ENCODE measurements around the gene PRDM9. TPM values are rescaled to one million over a fixed set of nuclear protein-coding genes. Genes with fewer than 3 reads are reported as not detected.
"Not testable (repeated sequence)": the region's sequence is repeated elsewhere in the genome, so short reads cannot be mapped to it uniquely, and the experiment has no call there.

PRDM9 gene
- total and polyA plus RNA-seq, 9 of the 15 experiments (the other 6 are each of a cell fraction or from before 2014, with no cell fraction given) = 0.03 to 1.2 (median 0.47) TPM

- ATAC-seq; H2AFZ ChIP-seq (ENCODE audit: low read depth, low read length); CTCF ChIA-PET (ENCODE audit: low intra/inter-chr PET ratio); H3K27me3 ChIP-seq (ENCODE audit: control insufficient read depth in 2 of 2, insufficient read depth in 2 of 2, low read length in 2 of 2); H3K9me1 ChIP-seq (ENCODE audit: control insufficient read depth, insufficient read depth, low read length); H4K20me1 ChIP-seq (replicated peaks; ENCODE audit: control insufficient read depth, insufficient read depth, low read length); H3K9me3 ChIP-seq (replicated peaks; ENCODE audit: control insufficient read depth, insufficient read depth, low read depth, low read length); FAIRE-seq; H3K4me3 ChIP-seq; H3K27ac ChIP-seq (ENCODE audit: extremely low read depth, low read depth, low read length); H3K79me2 ChIP-seq (ENCODE audit: control insufficient read depth, insufficient read depth, low read length); H3K36me3 ChIP-seq (ENCODE audit: control insufficient read depth, insufficient read depth, low read length); H3K4me1 ChIP-seq (replicated peaks in 1 of 2; ENCODE audit: control insufficient read depth in 2 of 2, insufficient read depth in 2 of 2, low read length in 2 of 2); intact Hi-C loops (cut with micrococcal nuclease); DNase-seq (ENCODE audit: extremely low read depth in 1 of 4, low spot score in 3 of 4); in situ Hi-C loops (cut with MboI); H3K4me2 ChIP-seq (ENCODE audit: insufficient read depth, low read length); BruUV-seq (replicated peaks); H3K9ac ChIP-seq (ENCODE audit: insufficient read depth in 1 of 2, low read depth in 2 of 2, low read length in 2 of 2): not testable (repeated sequence)
- POLR2A ChIA-PET = interaction anchor here (0.6 kb wide), 1 partner anchor 195 kb away, joined by 3 read pairs; no protein-coding TSS in a partner anchor
- 0% methylated on average over 3 of the region's 5 CpGs for WGBS (ENCODE audit: insufficient coverage, low coverage, missing lambda C conversion rate)
These were observed 19.2 kb downstream of the PRDM9 start for GRCh38 chr5:23526616-23527015.

GRCh38 chr5:23527216-23527920 is 20.0 kb downstream of the PRDM9 start:
- H3K4me3 ChIP-seq; FAIRE-seq; H3K9ac ChIP-seq (ENCODE audit: insufficient read depth in 1 of 2, low read depth in 2 of 2, low read length in 2 of 2); intact Hi-C loops (cut with micrococcal nuclease); H3K4me1 ChIP-seq (replicated peaks in 1 of 2; ENCODE audit: control insufficient read depth in 2 of 2, insufficient read depth in 2 of 2, low read length in 2 of 2); H3K9me3 ChIP-seq (replicated peaks; ENCODE audit: control insufficient read depth, insufficient read depth, low read depth, low read length); H4K20me1 ChIP-seq (replicated peaks; ENCODE audit: control insufficient read depth, insufficient read depth, low read length); H3K4me2 ChIP-seq (ENCODE audit: insufficient read depth, low read length); in situ Hi-C loops (cut with MboI); H3K9me1 ChIP-seq (ENCODE audit: control insufficient read depth, insufficient read depth, low read length); H3K27ac ChIP-seq (ENCODE audit: extremely low read depth, low read depth, low read length); CTCF ChIA-PET (ENCODE audit: low intra/inter-chr PET ratio); ATAC-seq; H2AFZ ChIP-seq (ENCODE audit: low read depth, low read length); H3K79me2 ChIP-seq (ENCODE audit: control insufficient read depth, insufficient read depth, low read length); H3K27me3 ChIP-seq (ENCODE audit: control insufficient read depth in 2 of 2, insufficient read depth in 2 of 2, low read length in 2 of 2); POLR2A ChIA-PET; BruUV-seq (replicated peaks); H3K36me3 ChIP-seq (ENCODE audit: control insufficient read depth, insufficient read depth, low read length): not testable (repeated sequence)
- TF ChIP-seq FOSL1 (tag; conservative IDR thresholded peaks at IDR 0.05) = peak; percentile 46; the same call in 1 of the 2 replicates
- WGBS (ENCODE audit: insufficient coverage, low coverage, missing lambda C conversion rate) = under 1% methylated on average over 12 of the region's 15 CpGs
- DNase-seq (ENCODE audit: extremely low read depth in 1 of 4, low spot score in 3 of 4) = peak in 1 of 4 experiments; percentile 41
